HUDEP-2 (cell line): ENCODE results near the gene SMNDC1.
"Not testable (repeated sequence)": the region's sequence is repeated elsewhere in the genome, so short reads cannot be mapped to it uniquely, and the experiment has no call there.

Experiments used
- DNase-seq, 76 experiments: peaks; one replicate each; lab custom pipeline; 2025; ENCODE audit not compliant: unreplicated experiment in 76 of 76; lab: John Stamatoyannopoulos, UW

Gene SMNDC1

DNA sequence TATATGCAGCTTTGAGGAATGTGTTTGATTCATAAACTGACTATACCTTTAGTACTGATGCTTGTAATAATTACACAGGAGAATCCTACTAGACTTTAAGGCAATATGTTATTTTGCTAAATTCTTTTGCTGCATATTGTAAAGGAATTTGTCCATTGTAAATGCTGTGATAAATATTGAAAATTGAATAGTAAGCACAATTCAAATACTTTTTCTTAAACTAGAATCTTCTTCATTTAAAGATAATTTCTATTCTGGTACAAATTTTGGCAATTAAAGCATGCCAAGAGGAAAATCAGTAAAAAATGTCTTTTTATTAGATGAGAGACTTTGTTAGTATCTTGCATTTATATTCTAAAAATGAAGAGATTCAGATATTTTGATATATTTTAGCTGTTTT, 45.4 kb downstream of the SMNDC1 start:
- no peak for DNase-seq

DNA sequence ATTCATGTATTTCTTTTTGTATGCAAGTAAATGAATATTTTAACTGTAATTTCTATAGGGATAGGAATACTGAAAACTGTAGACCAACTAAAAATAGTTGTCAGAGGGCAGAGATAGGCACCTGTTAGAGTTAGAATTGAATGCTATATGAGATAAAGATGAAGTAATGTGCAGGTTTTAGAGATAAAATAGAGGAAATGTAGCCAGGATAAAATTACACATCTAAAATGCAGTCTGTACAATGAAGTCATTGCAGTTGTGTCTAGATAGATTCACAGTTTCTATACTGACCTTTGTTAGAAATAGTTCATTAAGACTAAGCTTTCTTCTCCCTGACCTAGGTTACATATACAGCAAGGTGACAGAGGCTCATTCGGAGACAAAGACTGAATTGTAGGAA, 46.2 kb downstream of the SMNDC1 start:
- peak in 32 of 76 experiments; percentile 6 to 82 (median 50) for DNase-seq

DNA sequence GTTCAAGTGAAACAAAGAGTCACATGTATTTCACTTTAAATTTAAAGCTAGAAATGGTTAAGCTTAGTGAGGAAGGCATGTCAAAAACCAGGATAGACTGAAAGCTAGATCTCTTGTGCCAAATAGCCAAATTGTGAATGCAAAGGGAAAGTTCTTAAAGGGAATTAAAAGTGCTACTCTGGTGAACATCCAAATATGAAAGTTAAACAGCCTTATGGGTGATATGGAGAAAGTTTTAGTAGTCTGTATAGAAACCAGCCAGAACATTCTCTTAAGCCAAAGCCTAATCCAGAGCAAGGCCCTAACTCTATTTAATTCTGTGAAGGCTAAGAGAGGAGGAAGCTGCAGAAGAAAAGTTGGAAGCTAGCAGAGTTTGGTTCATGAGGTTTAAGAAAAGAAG, 50.3 kb downstream of the SMNDC1 start:
- no peak for DNase-seq

DNA sequence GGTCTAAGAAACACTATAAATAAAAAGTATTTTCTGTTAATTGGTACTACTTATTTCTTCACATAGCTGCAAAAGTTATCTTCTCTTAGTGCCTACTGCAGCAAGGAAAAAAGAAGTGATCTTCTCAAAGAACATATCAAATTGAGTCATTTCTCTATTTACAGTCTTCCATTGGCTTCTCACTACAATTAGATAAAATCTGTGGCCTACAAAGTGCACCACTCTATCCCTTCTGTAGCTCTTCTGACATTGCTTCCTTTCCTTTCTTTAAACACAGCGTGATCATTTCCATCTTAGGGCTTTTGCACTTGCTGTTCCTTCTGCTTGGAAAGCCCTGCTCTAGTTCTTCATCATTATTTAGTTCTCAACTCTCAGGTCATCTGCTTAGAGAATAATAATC, 52.6 kb downstream of the SMNDC1 start:
- DNase-seq: no peak

DNA sequence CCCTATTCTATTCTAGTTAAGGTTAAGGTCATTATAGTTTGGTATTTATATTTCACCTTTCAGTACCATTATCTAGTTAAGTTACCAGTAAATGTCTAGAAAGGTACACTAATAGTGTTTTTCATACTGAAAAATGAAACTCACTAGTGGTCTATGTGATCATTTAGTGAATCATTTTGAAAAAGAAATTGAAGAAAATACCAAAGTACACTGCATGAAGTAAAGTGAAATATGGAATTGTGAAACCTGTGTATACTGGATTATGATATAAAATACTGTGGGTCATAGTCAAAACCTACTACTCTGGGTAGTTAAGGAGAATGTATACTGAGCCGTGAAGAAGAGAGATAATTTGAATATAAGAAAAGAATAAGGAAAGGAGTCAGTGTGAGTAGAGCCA, 53.3 kb downstream of the SMNDC1 start:
- not testable (repeated sequence) for DNase-seq

DNA sequence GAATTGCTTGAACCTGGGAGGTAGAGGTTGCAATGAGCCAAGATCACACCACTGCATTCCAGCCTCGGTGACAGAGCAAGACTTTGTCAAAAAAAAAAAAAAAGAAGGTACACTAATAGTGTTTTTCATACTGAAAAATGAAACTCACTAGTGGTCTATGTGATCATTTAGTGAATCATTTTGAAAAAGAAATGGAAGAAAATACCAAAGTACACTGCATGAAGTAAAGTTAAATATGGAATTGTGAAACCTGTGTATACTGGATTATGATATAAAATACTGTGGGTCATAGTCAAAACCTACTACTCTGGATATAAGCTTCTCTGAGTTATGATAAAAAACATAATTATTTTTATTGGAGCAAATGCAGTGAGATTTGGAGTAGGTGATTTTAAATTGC, 55.2 kb downstream of the SMNDC1 start:
- not testable (repeated sequence) for DNase-seq

DNA sequence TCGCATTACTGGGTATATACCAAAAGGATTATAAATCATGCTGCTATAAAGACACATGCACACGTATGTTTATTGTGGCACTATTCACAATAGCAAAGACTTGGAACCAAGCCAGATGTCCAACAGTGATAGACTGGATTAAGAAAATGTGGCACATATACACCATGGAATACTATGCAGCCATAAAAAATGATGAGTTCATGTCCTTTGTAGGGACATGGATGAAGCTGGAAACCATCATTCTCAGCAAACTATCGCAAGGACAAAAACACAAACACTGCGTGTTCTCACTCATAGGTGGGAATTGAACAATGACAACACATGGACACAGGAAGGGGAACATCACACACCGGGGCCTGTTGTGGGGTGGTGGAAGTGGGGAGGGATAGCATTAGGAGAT, 56.9 kb downstream of the SMNDC1 start:
- not testable (repeated sequence) for DNase-seq

DNA sequence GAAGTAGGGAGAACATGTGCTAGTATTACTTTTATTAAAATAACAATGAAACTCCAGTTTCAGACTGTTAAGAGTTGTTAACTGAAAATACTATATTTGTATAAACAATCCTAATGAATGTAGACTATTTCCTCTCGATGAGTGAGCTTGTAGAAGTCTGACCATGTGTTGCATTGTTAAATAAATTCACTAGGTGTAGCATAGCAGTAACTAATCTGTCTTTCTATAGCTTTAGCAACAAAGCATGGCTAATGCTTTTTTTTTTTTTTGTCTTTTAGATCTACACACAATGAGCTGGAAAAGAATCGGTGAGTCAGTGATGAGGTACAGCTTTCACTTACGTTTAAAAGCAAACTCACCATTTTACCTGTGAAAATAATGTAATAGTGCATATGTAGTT, 60.2 kb downstream of the SMNDC1 start:
- DNase-seq: no peak

DNA sequence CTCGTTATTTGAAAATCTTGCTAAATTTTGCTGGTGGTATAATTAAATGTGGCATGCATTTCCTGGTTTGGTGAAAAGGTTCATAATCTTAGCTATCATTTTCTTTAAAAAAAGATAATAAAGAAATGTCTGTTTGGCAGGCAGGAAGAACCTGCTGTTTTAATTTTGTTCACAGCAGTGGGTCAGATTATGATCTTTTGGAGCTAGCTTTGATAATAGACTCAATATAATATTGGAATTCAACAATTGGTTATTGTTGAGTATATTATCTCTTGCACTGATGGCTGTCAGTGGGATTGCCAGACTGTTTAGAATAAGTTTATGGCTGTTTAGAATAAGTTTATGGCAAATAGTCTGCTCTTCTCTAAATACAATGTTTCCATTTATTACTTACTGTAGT, 62.2 kb downstream of the SMNDC1 start:
- no peak for DNase-seq

DNA sequence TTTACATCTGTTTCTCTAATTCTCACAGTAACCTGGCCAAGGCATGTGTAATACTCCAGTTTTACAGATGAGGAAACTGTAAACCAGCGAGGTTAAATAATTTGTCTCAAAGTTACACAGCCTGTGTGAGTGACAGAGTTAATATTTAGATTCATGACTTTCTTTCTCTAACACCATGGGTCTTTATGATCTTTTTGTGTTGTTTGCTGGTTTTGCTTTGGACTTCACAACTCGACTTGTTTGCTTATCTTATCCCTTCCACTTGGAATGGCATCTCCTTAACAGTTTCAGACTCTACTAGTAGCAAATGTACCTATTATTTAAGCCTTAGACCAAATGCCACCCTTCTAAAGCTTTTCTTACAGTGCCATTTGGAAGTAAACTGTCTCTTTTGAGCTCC, 62.9 kb downstream of the SMNDC1 start:
- DNase-seq: no peak

DNA sequence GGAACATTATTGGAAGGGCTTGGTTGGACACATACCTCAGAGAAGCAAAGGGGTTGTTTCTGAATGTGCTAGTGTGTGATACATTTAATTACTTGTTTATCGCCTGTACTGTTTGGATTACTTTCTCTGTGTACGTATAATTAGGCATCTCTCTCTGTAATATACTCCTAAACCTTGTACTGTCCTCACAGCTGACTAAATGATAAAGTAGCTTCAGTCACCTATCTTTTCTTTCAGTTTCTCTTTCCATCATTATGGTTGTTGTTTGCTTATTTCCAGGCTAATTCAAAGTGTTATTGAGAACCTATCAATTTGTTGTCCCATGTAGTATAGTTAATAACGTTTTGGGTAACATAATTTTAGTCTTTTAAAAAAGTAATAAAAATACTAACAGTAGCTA, 63.3 kb downstream of the SMNDC1 start:
- no peak for DNase-seq
